Heart left ventricle (tissue), 16 donors: ENCODE data around the gene CTNND2. TPM values are rescaled to one million over a fixed set of nuclear protein-coding genes. Genes with fewer than 3 reads are reported as not detected.

Source experiments
- ATAC-seq, 4 donors: fragments of 200-7000 bp; cut with Tn5 transposase; one replicate each; pipeline ENCODE4 v1.9.1; 2020 to 2022; ENCODE audit warnings: moderate library complexity in 4 of 4, mild to moderate bottlenecking in 3 of 4, moderate number of reproducible peaks in 1 of 4
- DNase-seq, 5 donors: peaks; one replicate each; pipeline ENCODE4 v3.0.0-alpha.2; 2020
- H3K27ac ChIP-seq, 12 donors: fragments of 200-600 bp; sonication (generic) in 4 of 12; one replicate each; pipeline versions ENCODE4 v1.5.0 to v1.8.0; 2016 to 2022; ENCODE audit warnings: mild to moderate bottlenecking in 2 of 12
- H3K27me3 ChIP-seq, 9 donors: fragments of 200-600 bp; sonication (generic) in 2 of 9; one replicate each; pipeline versions ENCODE4 v1.5.1 to v1.8.0; 2016 to 2022; ENCODE audit warnings: mild to moderate bottlenecking in 3 of 9
- H3K36me3 ChIP-seq, 9 donors: fragments of 200-600 bp; sonication (generic) in 2 of 9; one replicate each; pipeline versions ENCODE4 v1.5.0 to v1.8.0; 2018 to 2022; ENCODE audit warnings: mild to moderate bottlenecking in 2 of 9
- H3K4me1 ChIP-seq, 12 donors: fragments of 200-600 bp; sonication (generic) in 4 of 12; one replicate each; pipeline versions ENCODE4 v1.5.0 to v1.8.0; 2016 to 2022; ENCODE audit warnings: mild to moderate bottlenecking in 3 of 12
- H3K4me3 ChIP-seq, 12 donors: fragments of 200-600 bp; sonication (generic) in 4 of 12; one replicate each; pipeline versions ENCODE4 v1.5.0 to v1.8.0; 2017 to 2022; ENCODE audit warnings: mild to moderate bottlenecking in 9 of 12, moderate library complexity in 4 of 12
- H3K9me3 ChIP-seq, 12 donors: fragments of 200-600 bp; sonication (generic) in 4 of 12; one replicate each; pipeline versions ENCODE4 v1.5.0 to v1.8.0; 2016 to 2022; ENCODE audit warnings: mild to moderate bottlenecking in 1 of 12
- CTCF ChIP-seq, 12 donors: fragments of 200-600 bp; sonication (generic) in 4 of 12; IDR thresholded peaks; one replicate each; pipeline versions ENCODE4 v1.5.0 to v1.8.0; 2018 to 2022; ENCODE audit warnings: antibody characterized with exemption in 12 of 12, mild to moderate bottlenecking in 5 of 12
- POLR2A ChIP-seq, 2 donors: fragments of 450-650 bp; IDR thresholded peaks; one replicate each; pipeline ENCODE4 v1.6.1; 2017; ENCODE audit warnings: antibody characterized with exemption in 2 of 2, mild to moderate bottlenecking in 2 of 2, moderate library complexity in 2 of 2
- WGBS, 4 donors: extraction: QIAGEN DNeasy Blood & Tissue Kit in 2 of 4; methylation state at CpG; one replicate each; pipeline versions ENCODE4 v1.1.5 to v1.1.7; 2013 to 2018; 5-methylcytosine and 5-hydroxymethylcytosine counted together
- intact Hi-C, 10 donors: fragments of 100-400 bp; cut with DNase I; formaldehyde crosslinking; loops; one replicate each; pipeline versions ENCODE4 v1.11.1 to v1.14.2; 2022
- polyA plus RNA-seq, 2 donors: library from polyadenylated mRNA; stranded (reverse); fragments of 200-250 nt; gene quantifications; one replicate each; pipeline ENCODE4 v1.2.3, GENCODE V29; 2013
- total RNA-seq, 9 donors: library from RNA; depleted of rRNA in 2 of 9; stranded (reverse); fragments of >200 nt in 2 of 9; fragmentation: NEBNext Ultra II Directional in 3 of 9; extraction: Animal tissue kit (Norgen Biotek cat#: 25700) in 3 of 9; gene quantifications; one replicate each; pipeline versions ENCODE4 v1.1.0 to v1.2.4, GENCODE V29; 2016 to 2023
- donor health status: ischemic (EF 13 %, LVEDD 7.1; RV severe dilation, severe dysfunction).
- donor health status: healthy with polysubstance abuse.
- donor health status: DM: no; HTN: yes; CAD: no.
- donor health status: DM: no; HTN: no; CAD: no.
- donor health status: ischemic (EF 25% LVEDD 6.9; RV normal size, moderate dysfunction).
- donor health status: ischemic (EF 25% LVEDD 5.7; RV mildly dilated, moderate dysfunction).
- donor health status: healthy.
- donor health status: DM: yes; HTN: yes; CAD: no.
- donor health status: ischemic (EF 35%, LVEDD 5.7; RV mildly dilated, moderate dysfunction).
- donor health status: nonischemic (EF 11% LVEDD 7.7; RV severe dilation, severe dysfunction).
- donor health status: DM: yes; HTN: yes; CAD: no.
- donor health status: PGD.
- donor health status: ischemic (EF 29% LVEDD 5.4; RV normal size, mild dysfunction).
- donor health status: nonischemic (EF 23%, LVEDD 6.1; RV moderate dilation, normal function).

Gene CTNND2
- total and polyA plus RNA-seq, 11 donors = 4.0 to 36.8 (median 20.2) TPM

GRCh38 chr5:11300736-11301135, 603.5 kb downstream of the CTNND2 start:
- 65 to 76% (median 74%) methylated on average over 5 of the region's 5 CpGs for WGBS, 4 donors
- H3K4me1 ChIP-seq = peaks cover 0 to 7% (median 0%) of the 10 kb centered on the region in 12 donors

DNA sequence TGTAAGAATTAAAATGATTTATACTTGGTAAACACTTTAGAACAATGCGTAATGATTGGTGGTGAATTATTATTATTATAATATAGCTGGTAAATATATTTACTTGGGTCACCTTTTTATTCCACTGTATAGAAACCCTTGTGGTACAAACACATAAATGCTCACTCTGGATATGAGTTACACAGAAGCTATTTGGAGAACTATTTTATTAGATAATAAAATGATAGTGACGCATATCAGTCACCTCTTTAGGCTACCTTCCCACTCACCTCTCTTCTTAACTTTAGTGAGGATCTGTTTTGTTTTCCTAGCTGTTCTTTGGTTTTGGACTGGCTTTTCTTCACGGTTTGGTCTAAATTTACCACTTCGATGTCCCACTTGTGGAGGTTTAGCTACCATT, 605.4 kb downstream of the CTNND2 start:
- no peaks in the 10 kb centered on the region for H3K36me3 ChIP-seq
- H3K4me1 ChIP-seq = peaks cover 0 to 7% (median 0%) of the 10 kb centered on the region in 12 donors
- 90 to 96% (median 94%) methylated on average over 4 of the region's 4 CpGs for WGBS, 4 donors
- no peak for ATAC-seq
- TF ChIP-seq CTCF (IDR thresholded peaks at IDR 0.05) (no peak), POLR2A (IDR thresholded peaks at IDR 0.05) (no peak)
- H3K27ac ChIP-seq = no peak overlapping the region
- H3K27me3 ChIP-seq = no peaks in the 10 kb centered on the region
- H3K4me3 ChIP-seq = no peak overlapping the region
- no peak for DNase-seq
- H3K9me3 ChIP-seq = peaks cover 0 to 6% (median 0%) of the 10 kb centered on the region in 12 donors
- intact Hi-C loops = no loop called here

More at GRCh38 chr5:11300736-11301135, 603.5 kb downstream of the CTNND2 start:
- no peak for ATAC-seq
- no peaks in the 10 kb centered on the region for H3K27me3 ChIP-seq
- no peak overlapping the region for H3K4me3 ChIP-seq
- intact Hi-C loops = no loop called here
- H3K36me3 ChIP-seq = no peaks in the 10 kb centered on the region
- H3K27ac ChIP-seq = no peak overlapping the region
- DNase-seq = no peak
- no peak for TF ChIP-seq CTCF (IDR thresholded peaks at IDR 0.05)
- TF ChIP-seq POLR2A (IDR thresholded peaks at IDR 0.05) = no peak
- no peaks in the 10 kb centered on the region for H3K9me3 ChIP-seq

DNA sequence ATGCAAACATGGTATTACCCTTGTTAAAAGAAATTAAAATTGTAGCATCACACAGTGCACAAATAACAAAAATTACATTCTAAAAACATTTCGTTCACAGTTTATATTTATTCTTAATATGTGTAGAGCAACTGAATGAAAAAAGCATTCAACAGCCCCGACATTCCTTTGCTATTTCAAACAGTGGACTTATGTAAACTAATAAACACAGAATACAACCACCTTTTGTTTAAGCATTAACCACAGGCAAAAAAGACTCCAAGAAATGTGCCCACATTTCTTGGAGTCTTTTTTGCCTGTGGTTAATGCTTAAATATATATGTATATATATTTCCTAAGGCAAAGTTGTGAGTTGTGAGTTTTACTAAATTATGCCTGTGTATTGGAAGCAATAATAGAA, 610.7 kb downstream of the CTNND2 start:
- peaks cover 0 to 4% (median 0%) of the 10 kb centered on the region in 9 donors for H3K27me3 ChIP-seq
- intact Hi-C loops = no loop called here
- TF ChIP-seq POLR2A (IDR thresholded peaks at IDR 0.05) (no peak), CTCF (IDR thresholded peaks at IDR 0.05) (no peak)
- 59 to 74% (median 59%) methylated on average over 2 of the region's 2 CpGs for WGBS, 4 donors
- no peak for ATAC-seq
- peaks cover 0 to 6% (median 0%) of the 10 kb centered on the region in 12 donors for H3K9me3 ChIP-seq
- H3K4me3 ChIP-seq = no peak overlapping the region
- H3K36me3 ChIP-seq = no peaks in the 10 kb centered on the region
- H3K27ac ChIP-seq = no peak overlapping the region
- no peak for DNase-seq
- peaks cover 0 to 9% (median 0%) of the 10 kb centered on the region in 12 donors for H3K4me1 ChIP-seq

DNA sequence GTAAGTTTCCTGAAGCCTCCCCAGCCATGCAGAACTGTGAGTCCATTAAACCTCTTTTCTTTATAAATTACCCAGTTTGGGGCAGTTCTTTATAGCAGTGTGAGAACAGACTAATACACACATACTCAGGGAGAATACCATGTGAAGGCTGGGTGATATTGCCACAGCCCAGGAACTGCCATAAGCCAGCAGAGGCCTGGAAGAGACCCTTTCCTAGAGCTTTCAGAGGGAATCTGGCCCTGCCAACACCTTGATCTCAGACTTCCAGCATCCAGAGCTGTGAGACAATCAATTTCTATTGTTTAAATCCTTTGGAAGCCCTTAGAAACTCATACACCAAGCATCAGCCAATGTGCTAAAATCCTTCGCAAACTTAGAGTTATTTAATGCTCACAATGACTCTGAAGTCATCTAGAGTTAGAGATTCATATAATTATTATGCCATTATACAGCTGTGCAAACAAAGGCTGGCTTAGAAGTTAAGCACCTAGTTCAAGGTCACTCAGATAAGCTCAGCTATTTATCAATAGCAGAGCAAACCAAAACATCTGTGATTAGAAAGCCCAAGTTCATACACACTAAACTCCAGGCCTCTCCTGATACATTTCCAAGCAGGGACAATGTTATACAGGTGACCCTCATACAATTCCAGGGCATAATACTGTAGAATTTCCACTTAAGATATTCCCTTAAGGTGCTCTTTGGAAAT, 611.4 kb downstream of the CTNND2 start:
- WGBS, 4 donors = 76 to 100% (median 89%) methylated on average over 1 of the region's 1 CpG
- peaks cover 0 to 6% (median 0%) of the 10 kb centered on the region in 12 donors for H3K9me3 ChIP-seq
- no peak overlapping the region for H3K27ac ChIP-seq
- H3K4me1 ChIP-seq = peaks cover 0 to 9% (median 0%) of the 10 kb centered on the region in 12 donors
- intact Hi-C loops = no loop called here
- no peaks in the 10 kb centered on the region for H3K36me3 ChIP-seq
- no peak for DNase-seq
- TF ChIP-seq CTCF (IDR thresholded peaks at IDR 0.05) = no peak
- no peak for TF ChIP-seq POLR2A (IDR thresholded peaks at IDR 0.05)
- peaks cover 0 to 4% (median 0%) of the 10 kb centered on the region in 9 donors for H3K27me3 ChIP-seq
- no peak for ATAC-seq
- no peak overlapping the region for H3K4me3 ChIP-seq
